B cell (primary cell): Measurements from ENCODE around the gene CPLX1. TPM values are rescaled to one million over a fixed set of nuclear protein-coding genes. Genes with fewer than 3 reads are reported as not detected.

Experiments
- ATAC-seq: fragments of 200-7000 bp; cut with Tn5 transposase; one replicate; pipeline ENCODE4 v1.10.0; 2021; ENCODE audit warnings: low read depth, mild to moderate bottlenecking, moderate number of reproducible peaks, moderate library complexity
- CTCF ChIA-PET: fragments of 350-600 bp; sonication (Branson Sonifier 250); formaldehyde crosslinking; loops from one replicate; lab custom pipeline; 2021; ENCODE audit warnings: antibody characterized with exemption, inconsistent platforms; lab: Charles Lee
- POLR2A ChIA-PET: fragments of 350-600 bp; sonication (Branson Sonifier 250); formaldehyde crosslinking; loops from one replicate; lab custom pipeline; 2021; ENCODE audit warnings: antibody characterized with exemption; lab: Charles Lee
- DNase-seq: peaks from one replicate; pipeline ENCODE4 v3.0.0; 2013
- H2AFZ ChIP-seq: 2 replicates; pipeline ENCODE4 v1.6.1; 2012; ENCODE audit warnings: mild to moderate bottlenecking, low read depth, low read length; ENCODE audit not compliant: insufficient read depth, poor library complexity, severe bottlenecking
- H3K27ac ChIP-seq, 2 donors: 1 replicate in 1 of 2; 2 replicates in 1 of 2; pipeline ENCODE4 v1.5.1; 2012 to 2013; ENCODE audit warnings: low read length in 2 of 2, mild to moderate bottlenecking in 2 of 2, moderate library complexity in 1 of 2
- H3K27me3 ChIP-seq, 4 experiments: fragments of 200-600 bp in 1 of 4; sonication (generic) in 1 of 4; replicated peaks in 1 of 4; 1 replicate in 2 of 4; 2 replicates in 2 of 4; pipeline versions ENCODE4 v1.6.1 to v1.7.0; 2013 to 2016; ENCODE audit warnings: low read length in 3 of 4, mild to moderate bottlenecking in 2 of 4, mixed read lengths in 1 of 4, moderate library complexity in 1 of 4; ENCODE audit not compliant: insufficient read depth in 4 of 4, control insufficient read depth in 3 of 4; ENCODE audit errors: control extremely low read depth in 1 of 4
- H3K36me3 ChIP-seq, 2 experiments: replicated peaks in 1 of 2; 1 replicate in 1 of 2; 2 replicates in 1 of 2; pipeline versions ENCODE4 v1.6.1 to v1.7.1; 2013; ENCODE audit warnings: low read length in 1 of 2; ENCODE audit not compliant: insufficient read depth in 2 of 2, control insufficient read depth in 1 of 2; ENCODE audit errors: control extremely low read depth in 1 of 2, extremely low read depth in 1 of 2
- H3K4me1 ChIP-seq, 2 donors: fragments of 200-600 bp in 1 of 2; sonication (generic) in 1 of 2; 1 replicate in 1 of 2; 2 replicates in 1 of 2; pipeline versions ENCODE4 v1.5.1 to v1.6.1; 2013 to 2017; ENCODE audit warnings: low read length in 2 of 2; ENCODE audit not compliant: control insufficient read depth in 2 of 2, insufficient read depth in 2 of 2
- H3K4me2 ChIP-seq: replicated peaks from 2 replicates; pipeline ENCODE3; 2012; ENCODE audit warnings: mild to moderate bottlenecking, low read depth, low read length; ENCODE audit not compliant: poor library complexity, severe bottlenecking
- H3K4me3 ChIP-seq, 5 experiments: fragments of 200-600 bp in 1 of 5; sonication (generic) in 1 of 5; 1 replicate in 3 of 5; 2 replicates in 2 of 5; pipeline versions ENCODE4 v1.5.1 to v1.7.0; 2011 to 2016; ENCODE audit warnings: low read length in 4 of 5, mild to moderate bottlenecking in 4 of 5, low read depth in 2 of 5, control low read depth in 1 of 5, moderate library complexity in 1 of 5; ENCODE audit not compliant: insufficient read depth in 1 of 5; ENCODE audit errors: control extremely low read depth in 1 of 5, extremely low read depth in 1 of 5
- H3K79me2 ChIP-seq: fragments of 200-600 bp; sonication (generic); one replicate; pipeline ENCODE4 v1.6.0; 2016; ENCODE audit warnings: low read length; ENCODE audit not compliant: control insufficient read depth, insufficient read depth
- H3K9ac ChIP-seq: fragments of 200-600 bp; sonication (generic); 2 replicates; pipeline ENCODE4 v1.6.1; 2017; ENCODE audit warnings: mild to moderate bottlenecking, low read length, moderate library complexity
- H3K9me3 ChIP-seq, 3 donors: one replicate each; pipeline versions ENCODE4 v1.6.1 to v1.7.1; 2013; ENCODE audit warnings: low read length in 2 of 3; ENCODE audit not compliant: control insufficient read depth in 2 of 3, insufficient read depth in 1 of 3; ENCODE audit errors: control extremely low read depth in 1 of 3
- H4K20me1 ChIP-seq: 2 replicates; pipeline ENCODE4 v1.6.0; 2012; ENCODE audit warnings: mild to moderate bottlenecking, low read length; ENCODE audit not compliant: insufficient read depth, control insufficient read depth, poor library complexity, severe bottlenecking
- H3K27ac Mint-ChIP-seq: one replicate; pipeline ENCODE4 v1.8.0; 2021; ENCODE audit warnings: mixed read lengths
- H3K27me3 Mint-ChIP-seq: one replicate; pipeline ENCODE4 v1.8.0; 2021; ENCODE audit warnings: mixed read lengths
- H3K4me1 Mint-ChIP-seq: one replicate; pipeline ENCODE4 v1.8.0; 2021; ENCODE audit warnings: mixed read lengths
- H3K4me3 Mint-ChIP-seq: one replicate; pipeline ENCODE4 v1.8.0; 2021; ENCODE audit warnings: mixed read lengths
- H3K9me3 Mint-ChIP-seq: one replicate; pipeline ENCODE4 v1.8.0; 2022; ENCODE audit warnings: mixed read lengths; ENCODE audit not compliant: insufficient read depth
- CTCF ChIP-seq: fragments of 200-600 bp; IDR thresholded peaks from one replicate; pipeline ENCODE4 v1.8.0; 2022; ENCODE audit warnings: antibody characterized with exemption, mild to moderate bottlenecking
- EZH2 ChIP-seq: IDR thresholded peaks from 2 replicates; pipeline ENCODE4 v1.6.1; 2012; ENCODE audit warnings: borderline replicate concordance, low read depth, mild to moderate bottlenecking, moderate library complexity, low read length; ENCODE audit not compliant: insufficient read depth, poor library complexity, severe bottlenecking
- WGBS: methylation state at CpG from one replicate; pipeline ENCODE4 v1.1.5; 2013; ENCODE audit warnings: missing lambda C conversion rate; ENCODE audit not compliant: insufficient coverage; 5-methylcytosine and 5-hydroxymethylcytosine counted together
- intact Hi-C: fragments of 100-400 bp; cut with micrococcal nuclease; formaldehyde crosslinking; loops from one replicate; pipeline ENCODE4 v1.10.0; 2022
- polyA plus RNA-seq: library from polyadenylated mRNA; depleted of rRNA; stranded (reverse); fragments of >200 nt; gene quantifications from 2 replicates; pipeline ENCODE4 v1.2.3, GENCODE V29; 2012
- total RNA-seq, 2 donors: library from RNA; stranded (reverse); fragments of 120-200 nt in 1 of 2; gene quantifications; 1 replicate in 1 of 2; 2 replicates in 1 of 2; pipeline versions ENCODE4 v1.2.3 to v1.2.4, GENCODE V29; 2013 to 2022

Gene CPLX1
- total and polyA plus RNA-seq, 2 donors (not counting 1 experiment from before 2014, with no cell fraction given): not detected

- H3K4me3 Mint-ChIP-seq: no peak overlapping the region
- no peak overlapping the region for H3K27ac Mint-ChIP-seq
- TF ChIP-seq CTCF (no peak), EZH2 (no peak)
- intact Hi-C loops: no loop called here
- H3K36me3 ChIP-seq: peaks cover 5 to 16% of the 10 kb centered on the region in 2 experiments
- no peak overlapping the region for H3K27ac ChIP-seq
- ChIA-PET CTCF (no interaction called here), POLR2A (no interaction called here)
- H3K4me1 Mint-ChIP-seq: no peaks in the 10 kb centered on the region
- no peak overlapping the region for H2AFZ ChIP-seq
- no peak overlapping the region for H3K9ac ChIP-seq
- no peaks in the 10 kb centered on the region for H3K9me3 Mint-ChIP-seq
- DNase-seq: no peak
- no peaks in the 10 kb centered on the region for H3K9me3 ChIP-seq
- H3K27me3 Mint-ChIP-seq: no peaks in the 10 kb centered on the region
- no peak overlapping the region for H3K4me3 ChIP-seq
- H3K27me3 ChIP-seq: no peaks in the 10 kb centered on the region
- H3K4me2 ChIP-seq: no peak overlapping the region
- peaks cover 25% of the 10 kb centered on the region for H3K79me2 ChIP-seq
- 98% methylated on average over 16 of the region's 34 CpGs for WGBS
- no peak for ATAC-seq
- H4K20me1 ChIP-seq: peaks cover 45% of the 10 kb centered on the region
- peaks cover 0 to 3% of the 10 kb centered on the region in 2 donors for H3K4me1 ChIP-seq
Measured at GRCh38 chr4:747546-748170, 78.3 kb downstream of the CPLX1 start.

DNA sequence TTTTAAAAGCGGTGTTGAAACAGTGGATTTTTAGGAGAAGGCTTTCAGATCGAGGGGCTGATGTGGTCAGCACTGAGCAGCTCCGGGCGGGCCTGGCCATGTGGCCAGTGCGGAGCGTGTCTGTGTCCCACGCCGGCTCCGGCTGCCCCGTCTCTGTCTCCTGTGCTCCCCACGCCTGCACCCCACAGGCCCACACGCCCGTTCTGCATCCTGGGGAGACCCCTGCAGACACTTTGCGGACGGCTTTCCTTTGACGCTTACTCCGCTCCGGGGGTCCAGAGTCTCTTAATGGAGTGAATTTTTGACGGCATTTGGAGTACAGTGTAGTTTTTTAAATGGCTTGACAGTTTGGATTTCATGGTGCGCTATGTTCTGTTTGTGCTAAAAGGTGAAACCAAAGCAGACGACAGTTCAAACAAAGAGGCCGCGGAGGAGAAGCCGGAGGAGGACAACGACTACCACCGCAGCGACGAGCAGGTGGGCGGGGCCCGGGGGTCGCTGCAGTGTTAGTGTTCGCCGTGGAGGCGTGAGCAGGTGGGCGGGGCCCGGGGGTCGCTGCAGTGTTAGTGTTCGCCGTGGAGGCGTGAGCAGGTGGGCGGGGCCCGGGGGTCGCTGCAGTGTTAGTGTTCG lies 81.6 kb downstream of the CPLX1 start:
- POLR2A ChIA-PET: no interaction called here
- peaks cover 0 to 4% of the 10 kb centered on the region in 2 donors for H3K4me1 ChIP-seq
- H3K4me3 ChIP-seq: no peak overlapping the region
- H3K4me3 Mint-ChIP-seq: no peak overlapping the region
- H3K4me2 ChIP-seq: no peak overlapping the region
- H3K27ac ChIP-seq: no peak overlapping the region
- peak overlapping the region; percentile 10 for H3K27ac Mint-ChIP-seq
- no peaks in the 10 kb centered on the region for H3K9me3 ChIP-seq
- no peak for ATAC-seq
- H3K79me2 ChIP-seq: no peaks in the 10 kb centered on the region
- H3K4me1 Mint-ChIP-seq: no peaks in the 10 kb centered on the region
- H3K9me3 Mint-ChIP-seq: no peaks in the 10 kb centered on the region
- H3K36me3 ChIP-seq: peaks cover 5 to 14% of the 10 kb centered on the region in 2 experiments
- no peaks in the 10 kb centered on the region for H3K27me3 Mint-ChIP-seq
- no peaks in the 10 kb centered on the region for H3K27me3 ChIP-seq
- CTCF ChIA-PET: no interaction called here
- intact Hi-C loops: no loop called here
- TF ChIP-seq CTCF (no peak), EZH2 (no peak)
- no peak overlapping the region for H2AFZ ChIP-seq
- H4K20me1 ChIP-seq: peaks cover 16% of the 10 kb centered on the region
- no peak for DNase-seq
- 98% methylated on average over 24 of the region's 44 CpGs for WGBS
- H3K9ac ChIP-seq: no peak overlapping the region
